GM19324 (cell line): ENCODE measurements around the gene SP140.
A peak's percentile ranks its signal among the peaks of the same experiment; 100 is the strongest.
"Not testable (repeated sequence)": the region's sequence is repeated elsewhere in the genome, so short reads cannot be mapped to it uniquely, and the experiment has no call there.

Experiments
- ATAC-seq: cut with Tn5 transposase; IDR thresholded peaks from one replicate; pipeline ENCODE4 v1.9.1; 2021; ENCODE audit warnings: mild to moderate bottlenecking, moderate library complexity; ENCODE audit not compliant: unreplicated experiment, low FRiP score

Gene SP140

DNA sequence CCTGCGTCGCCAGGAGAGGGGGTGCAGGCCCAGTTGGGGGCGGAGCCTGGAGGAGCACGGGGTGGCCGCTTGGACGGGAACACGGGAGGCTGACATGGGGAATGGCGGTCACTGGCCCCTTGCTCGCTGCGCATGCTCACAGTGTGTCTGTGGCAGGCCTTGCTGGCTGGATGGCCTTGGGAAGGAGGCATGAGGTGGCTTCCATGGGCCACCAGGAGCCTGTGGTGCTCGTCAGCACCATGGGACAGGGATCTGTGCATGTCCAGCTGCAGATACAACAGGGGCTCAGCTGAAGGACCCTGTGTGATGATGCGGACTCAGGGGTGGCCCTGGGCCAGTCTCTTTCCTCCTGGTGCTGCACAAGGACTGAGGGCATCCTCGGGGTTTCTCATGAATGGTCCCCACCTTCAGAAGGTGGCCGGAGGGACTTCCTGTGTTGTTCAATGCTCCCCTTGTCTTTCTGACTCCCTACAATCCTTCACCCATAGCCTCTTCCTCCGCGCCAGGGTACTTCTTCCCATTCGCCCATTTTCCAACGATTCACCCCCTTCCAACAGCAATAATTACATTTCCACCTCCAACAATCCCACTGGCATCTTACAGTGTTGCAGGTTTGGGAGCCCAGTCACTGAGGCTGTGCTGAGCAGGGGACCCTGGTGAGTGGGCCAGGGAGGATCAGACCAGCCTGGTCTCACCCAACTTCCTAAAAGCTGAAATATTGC, 98.0 kb downstream of the SP140 start:
- ATAC-seq = no peak

DNA sequence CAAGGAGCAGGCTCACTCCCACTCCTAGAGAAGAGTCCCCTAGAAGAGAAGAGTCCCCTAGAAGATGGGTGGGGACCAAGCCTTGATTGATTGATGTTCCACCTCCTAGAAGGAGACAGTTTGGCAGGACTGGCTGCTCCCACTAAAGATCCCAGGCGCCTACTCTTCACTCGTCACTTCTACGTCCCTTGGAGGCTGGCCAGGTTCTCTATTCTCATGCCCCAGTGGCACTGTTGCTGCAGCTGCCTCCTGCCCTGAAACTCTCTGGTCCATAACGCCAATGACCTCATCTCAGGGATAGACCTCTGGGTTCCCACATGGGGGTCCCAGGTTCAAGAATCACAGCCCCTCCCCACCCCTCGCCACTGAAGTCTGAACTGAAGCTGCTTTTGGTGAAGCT, 99.0 kb downstream of the SP140 start:
- ATAC-seq = no peak

DNA sequence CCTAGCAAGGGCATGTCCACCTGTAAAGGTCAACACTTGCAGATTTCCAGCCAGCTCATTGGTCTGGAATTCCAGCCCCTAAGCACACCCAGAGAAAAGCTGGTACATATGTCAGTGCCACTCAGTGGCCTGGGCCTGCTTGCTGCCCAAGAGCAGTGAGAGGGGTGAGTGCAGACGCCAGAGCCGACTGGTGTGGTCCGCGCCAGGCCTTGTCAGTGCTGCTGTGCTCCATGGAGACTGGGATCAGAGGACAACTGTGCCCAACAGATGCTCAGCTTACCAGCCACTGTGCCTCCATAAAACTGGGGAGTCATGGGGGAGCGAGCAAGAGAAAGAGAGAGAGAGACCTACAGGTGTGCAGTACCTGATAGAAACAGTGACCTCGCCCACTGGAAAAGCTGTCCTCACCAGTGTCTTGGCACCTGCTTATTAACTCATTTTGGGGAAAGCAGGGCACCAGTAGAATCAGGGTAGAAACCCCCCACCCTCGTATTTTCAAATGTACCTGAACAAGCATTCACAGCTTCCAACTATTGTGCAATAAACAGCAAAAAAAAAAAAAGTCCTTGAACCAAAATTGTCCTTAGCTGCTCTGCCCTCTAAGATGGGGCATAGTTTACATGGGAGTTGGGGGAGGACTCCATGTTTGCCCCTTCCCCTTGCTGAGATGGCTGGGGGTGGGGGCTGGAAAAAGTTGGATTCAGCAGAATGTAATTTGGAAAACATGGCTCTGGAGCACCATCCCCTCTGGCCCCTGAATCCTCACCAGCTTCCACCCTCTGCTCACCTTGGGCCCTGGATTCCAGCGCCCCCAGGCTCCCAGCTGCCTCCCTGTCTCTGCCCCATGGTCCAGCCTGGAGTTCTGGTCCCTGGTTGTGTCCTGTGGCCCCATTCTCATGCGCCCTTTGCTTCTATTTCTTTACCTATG, 100.0 kb downstream of the SP140 start:
- no peak for ATAC-seq

GRCh38 chr2:230326453-230327417, 101.2 kb downstream of the SP140 start, which contains the start of gene SP140L:
SP140L (plus strand) TSS chr2:230327193; CDS start chr2:230327270, 77 bp downstream.
- ATAC-seq = peak; percentile 86

DNA sequence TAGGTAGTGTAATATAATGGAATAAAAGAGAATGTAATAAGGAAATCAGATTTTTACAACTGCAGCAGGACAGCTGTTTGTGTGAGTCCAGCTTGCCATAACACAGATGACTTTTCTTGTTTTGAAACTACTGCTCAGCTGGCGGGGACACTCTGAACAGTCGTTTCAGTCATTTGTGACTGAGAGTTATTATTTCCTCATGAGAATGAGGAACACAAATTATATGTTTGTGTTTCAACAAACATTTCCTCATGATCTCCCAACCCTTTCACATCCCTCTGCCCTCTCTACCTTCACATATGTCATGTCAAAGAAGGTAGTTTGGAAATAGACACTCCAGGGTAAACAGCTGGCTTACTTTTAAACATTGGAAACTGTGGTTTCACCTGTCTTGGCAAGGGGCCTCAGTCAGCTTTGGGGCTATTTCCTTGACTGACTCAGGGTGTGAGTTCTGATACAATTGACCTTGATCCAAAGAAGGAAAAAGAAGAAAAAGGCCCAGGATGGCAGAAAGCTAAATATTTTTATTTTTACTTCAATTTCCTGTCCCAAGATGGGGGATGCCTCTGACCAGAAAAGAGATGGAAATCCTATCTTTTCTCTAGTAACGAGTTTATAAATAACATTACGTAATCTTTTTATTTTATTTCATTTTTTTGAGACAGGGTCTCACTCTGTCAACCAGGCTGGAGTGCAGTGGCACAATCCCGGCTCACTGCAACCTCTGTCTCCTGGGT, 102.0 kb downstream of the SP140 start:
- ATAC-seq = peak; percentile 66

GRCh38 chr2:230328155-230328458, 102.6 kb downstream of the SP140 start:
- no peak for ATAC-seq

DNA sequence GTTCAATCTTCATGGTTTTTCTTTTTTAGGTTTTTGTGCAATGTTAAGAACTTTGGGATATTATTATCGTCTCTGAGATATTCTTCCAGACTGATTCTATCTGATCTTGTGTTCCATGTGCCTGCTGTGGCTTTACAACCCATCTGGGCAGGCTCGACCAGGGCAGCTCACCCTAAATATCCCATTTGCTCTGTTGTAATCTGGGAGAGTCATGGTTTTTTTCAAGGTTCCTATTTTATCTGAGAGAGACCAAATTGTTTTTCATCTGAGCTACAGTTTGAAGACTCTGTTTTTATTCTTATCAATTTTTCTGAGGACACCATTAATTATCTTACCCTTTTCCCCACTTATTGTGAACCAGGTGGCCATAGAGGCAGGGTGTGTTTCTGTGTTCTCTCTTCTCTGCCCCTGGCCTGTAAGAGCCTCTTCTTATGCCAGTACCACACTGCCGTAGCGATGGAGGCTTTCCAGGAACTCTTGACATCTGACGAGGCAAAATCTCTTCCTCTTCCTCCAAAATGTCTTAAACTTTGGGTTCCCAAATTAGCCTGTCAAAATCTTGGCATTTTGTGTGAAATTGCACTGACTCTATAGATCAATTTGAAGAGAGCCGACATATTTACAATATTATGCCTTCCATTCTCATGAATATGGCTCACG, 104.5 kb downstream of the SP140 start:
- ATAC-seq = no peak

GRCh38 chr2:230330725-230331124, 105.2 kb downstream of the SP140 start:
- ATAC-seq = no peak

- ATAC-seq = no peak
Measured at GRCh38 chr2:230335461-230335863, 109.9 kb downstream of the SP140 start.

DNA sequence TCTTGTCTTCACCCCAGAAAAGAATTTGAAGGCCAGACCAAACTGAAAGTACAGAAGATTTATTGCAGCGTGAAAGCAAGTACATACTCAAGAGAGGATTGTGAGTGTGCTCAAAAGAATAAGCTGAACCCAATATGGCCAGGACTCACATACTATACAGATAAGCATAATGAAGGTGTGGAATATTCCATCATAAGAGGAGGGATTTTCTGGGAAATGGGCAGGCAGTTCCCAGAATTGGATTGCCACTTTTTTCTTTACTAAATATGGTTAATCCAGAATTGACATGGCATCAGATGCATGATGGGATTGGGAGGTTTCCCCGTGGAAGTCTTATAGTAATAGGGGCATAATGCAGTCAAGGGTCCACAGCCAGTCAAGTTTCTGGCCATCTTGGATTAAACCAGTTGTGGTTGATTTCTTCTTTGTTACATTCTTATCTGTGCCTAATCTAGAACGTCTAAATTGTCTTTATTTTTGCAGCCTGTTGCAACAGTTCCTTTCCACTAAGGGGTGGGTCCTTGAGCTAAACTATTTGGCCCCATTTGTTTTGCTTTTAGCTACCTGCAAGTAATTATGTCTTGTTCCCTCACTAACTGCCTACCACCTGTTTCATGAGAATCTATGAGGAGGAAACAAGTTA, 110.4 kb downstream of the SP140 start:
- no peak for ATAC-seq

DNA sequence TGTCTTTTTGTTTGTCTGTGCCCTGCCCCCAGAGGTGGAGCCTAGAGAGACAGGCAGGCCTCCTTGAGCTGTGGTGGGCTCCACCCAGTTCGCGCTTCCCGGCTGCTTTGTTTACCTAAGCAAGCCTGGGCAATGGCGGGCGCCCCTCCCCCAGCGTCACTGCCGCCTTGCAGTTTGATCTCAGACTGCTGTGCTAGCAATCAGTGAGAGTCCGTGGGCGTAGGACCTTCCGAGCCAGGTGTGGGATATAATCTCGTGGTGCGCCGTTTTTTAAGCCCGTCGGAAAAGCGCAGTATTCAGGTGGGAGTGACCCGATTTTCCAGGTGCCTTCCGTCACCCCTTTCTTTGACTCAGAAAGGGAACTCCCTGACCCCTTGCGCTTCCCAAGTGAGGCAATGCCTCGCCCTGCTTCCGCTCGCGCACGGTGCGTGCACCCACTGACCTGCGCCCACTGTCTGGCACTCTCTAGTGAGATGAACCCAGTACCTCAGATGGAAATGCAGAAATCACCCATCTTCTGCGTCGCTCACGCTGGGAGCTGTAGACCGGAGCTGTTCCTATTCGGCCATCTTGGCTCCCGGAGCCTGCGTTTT, 116.5 kb downstream of the SP140 start:
- not testable (repeated sequence) for ATAC-seq

DNA sequence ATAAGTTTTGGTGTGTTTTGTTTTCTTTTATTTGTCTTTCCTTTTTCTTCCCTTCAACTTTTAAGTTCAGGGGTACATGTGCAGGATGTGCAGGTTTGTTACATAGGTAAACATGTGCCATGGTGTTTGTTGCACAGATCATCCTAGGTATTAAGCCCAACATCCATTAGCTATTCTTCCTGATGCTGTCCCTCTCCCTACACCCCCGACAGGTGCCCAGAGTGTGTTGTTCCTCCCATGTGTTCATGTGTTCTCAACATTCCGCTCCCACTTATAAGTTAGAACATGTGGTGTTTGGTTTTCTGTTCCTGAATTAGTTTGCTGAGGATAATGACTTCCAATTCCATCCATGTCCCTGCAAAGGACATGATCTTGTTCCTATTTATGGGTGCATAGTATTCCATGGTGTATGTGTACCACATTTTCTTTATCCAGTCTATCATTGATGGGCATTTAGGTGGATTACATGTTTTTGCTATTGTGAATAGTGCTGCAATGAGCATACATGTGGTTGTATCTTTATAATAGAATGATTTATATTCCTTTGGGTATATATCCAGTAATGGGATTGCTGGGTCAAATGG, 117.6 kb downstream of the SP140 start:
- not testable (repeated sequence) for ATAC-seq

- no peak for ATAC-seq
Measured at GRCh38 chr2:230343747-230344146, 118.2 kb downstream of the SP140 start.

- no peak for ATAC-seq
Measured at GRCh38 chr2:230346465-230346864, 120.9 kb downstream of the SP140 start.

DNA sequence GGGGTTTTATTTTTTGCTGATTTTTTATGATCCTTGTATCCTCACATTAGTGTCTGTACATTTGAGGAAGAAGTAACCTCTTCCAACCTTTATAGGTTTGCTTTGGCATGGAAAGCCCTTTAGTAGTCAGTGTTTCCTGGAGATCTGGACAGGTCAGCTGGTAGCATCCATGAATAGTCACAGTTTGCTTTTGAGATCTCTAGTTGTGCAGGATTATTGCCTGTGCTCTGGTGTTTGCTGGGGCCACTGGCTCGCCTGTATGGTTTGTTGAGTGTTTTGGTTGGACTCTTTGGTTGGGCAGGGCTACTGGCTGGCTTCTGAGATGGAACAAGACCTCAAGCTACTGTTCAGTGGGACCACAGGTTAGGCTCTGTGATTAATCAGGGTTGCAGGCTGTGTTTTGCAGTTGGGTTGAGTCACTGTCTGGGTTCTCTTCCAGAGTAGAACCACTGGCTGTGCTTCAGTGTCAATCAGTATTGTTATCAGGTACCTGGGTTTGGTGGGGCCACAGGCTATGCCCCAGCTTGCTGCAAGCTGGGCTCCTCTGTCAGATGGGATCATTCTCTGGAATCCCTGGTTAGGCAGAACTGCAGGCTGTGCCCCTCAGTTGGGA, 121.5 kb downstream of the SP140 start:
- no peak for ATAC-seq

DNA sequence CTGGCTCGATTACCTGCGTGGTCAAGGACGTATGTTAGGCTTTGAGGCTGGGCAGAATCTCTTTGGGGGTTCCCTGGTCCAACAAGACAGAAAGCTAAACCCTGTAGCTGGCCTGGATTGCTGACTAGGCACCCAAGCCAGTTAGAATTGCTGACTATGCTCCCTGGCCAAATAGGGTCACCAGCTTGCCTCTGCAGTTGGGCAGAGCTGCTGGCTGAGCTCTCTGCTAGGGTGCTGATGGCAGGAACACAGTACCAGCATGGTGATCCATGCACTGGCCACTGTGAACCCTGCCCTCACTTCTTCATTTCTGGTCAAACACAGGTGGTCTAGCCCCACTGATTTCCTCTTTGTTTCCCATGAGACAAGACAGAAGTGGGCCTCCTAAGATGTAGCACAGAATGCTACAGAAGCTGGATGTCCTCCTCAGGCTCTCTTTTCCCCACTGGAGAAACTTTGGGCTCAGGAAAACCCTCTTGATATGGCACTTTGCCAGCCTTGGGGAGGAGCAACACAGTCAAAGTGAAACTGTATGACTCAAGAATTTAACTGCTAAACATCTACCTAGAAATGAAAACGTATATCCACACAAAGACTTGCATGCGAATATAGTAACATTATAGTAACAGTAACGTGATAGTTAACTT, 122.2 kb downstream of the SP140 start:
- no peak for ATAC-seq

GRCh38 chr2:230348787-230349186, 123.3 kb downstream of the SP140 start:
- ATAC-seq = no peak
